ENCODE results near the gene TP63. TPM values are rescaled to one million over a fixed set of nuclear protein-coding genes. Genes with fewer than 3 reads are reported as not detected.

Gene TP63
- total RNA-seq, 1 experiment from 2014 or later, result 0.06 TPM

DNA sequence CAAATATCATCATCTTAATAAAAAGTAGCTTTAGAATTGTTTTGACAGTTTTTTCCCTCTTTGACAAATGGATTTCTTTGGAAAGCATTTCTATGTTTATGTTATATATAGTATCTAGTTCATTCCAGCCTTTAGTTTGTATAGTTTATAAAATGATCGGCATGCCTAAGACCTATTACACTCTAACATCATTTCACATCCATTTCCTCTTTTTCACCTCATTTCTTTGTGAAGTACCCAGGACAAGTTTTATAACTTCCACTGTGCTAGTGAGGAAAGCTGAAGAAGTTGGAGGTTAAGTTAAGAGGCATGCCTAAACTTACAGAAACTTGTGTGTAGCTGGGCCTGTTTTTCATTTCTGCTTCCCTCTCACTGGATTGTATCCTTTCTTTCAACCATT is 178.4 kb downstream of the TP63 start:
- no peak for DNase-seq (ENCODE audit: low read depth)

DNA sequence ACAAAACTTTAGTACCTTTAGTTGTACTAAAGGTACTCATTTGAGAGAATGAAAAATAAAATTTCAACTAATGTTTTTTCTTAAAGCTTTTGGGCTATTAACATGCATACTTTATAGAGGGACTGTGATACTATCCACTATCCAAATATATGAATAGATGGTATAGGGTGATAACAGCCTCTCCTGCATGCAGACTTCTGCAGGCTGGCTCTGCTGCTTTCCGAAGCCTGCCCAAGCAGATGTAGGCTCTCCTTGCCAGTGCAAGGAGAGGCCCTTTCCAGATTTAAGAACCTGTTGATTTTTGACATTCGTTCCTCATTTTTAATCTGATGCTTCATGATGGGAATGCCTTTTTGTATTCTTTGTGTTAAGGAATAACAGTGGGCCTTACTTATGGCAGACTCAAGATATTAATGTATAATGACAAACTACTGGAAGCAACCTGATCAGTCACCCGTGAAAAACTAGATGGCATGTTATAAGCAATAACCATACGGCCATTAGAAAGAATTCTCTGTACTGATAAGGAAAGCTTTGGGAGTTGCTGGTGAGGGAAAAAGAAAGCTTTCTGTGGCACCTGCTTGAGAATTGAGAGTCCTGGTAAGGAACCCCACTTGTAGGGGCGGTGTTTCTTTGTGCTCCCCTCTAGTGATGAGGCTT is 181.7 kb downstream of the TP63 start:
- DNase-seq (ENCODE audit: low read depth), result no peak

GRCh38 chr3:189813647-189814240 is 182.6 kb downstream of the TP63 start:
- DNase-seq (ENCODE audit: low read depth), result no peak

GRCh38 chr3:189820365-189820720 is 189.2 kb downstream of the TP63 start:
- no peak for DNase-seq (ENCODE audit: low read depth)

- no peak for DNase-seq (ENCODE audit: low read depth)
Measured at GRCh38 chr3:189821262-189821661, 190.1 kb downstream of the TP63 start.

GRCh38 chr3:189822726-189823125 is 191.5 kb downstream of the TP63 start:
- no peak for DNase-seq (ENCODE audit: low read depth)

DNA sequence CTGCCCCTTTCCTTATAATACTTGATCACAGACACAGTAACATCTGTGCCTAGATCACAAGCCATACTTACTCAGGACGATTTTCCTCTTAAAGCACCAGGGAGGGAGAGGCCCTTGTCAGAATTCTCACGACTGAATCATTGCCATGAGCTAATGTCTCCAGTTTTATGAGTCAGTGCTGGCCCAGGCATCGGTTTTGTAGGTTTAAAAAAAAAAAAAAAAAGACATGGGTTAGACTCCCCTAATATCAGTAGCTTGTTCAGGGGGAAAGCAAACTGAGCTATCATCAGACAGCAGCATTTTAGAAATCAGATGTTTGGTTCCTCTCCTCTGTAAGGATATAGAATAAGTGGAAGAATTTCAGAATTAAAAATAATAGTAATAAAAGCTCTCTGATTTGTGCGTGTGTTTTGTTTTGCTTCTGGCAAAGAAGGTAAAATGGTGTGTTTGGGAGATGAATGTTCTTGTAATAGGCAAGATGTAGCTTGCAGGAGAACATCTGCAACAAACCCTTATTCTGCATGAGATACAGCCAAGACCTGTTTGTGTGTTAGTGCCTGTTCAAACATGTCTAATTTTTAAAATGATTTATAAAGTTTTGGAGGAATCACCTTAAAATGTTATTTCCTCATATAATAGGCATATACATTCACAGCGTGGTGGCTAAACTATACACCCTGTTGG is 193.6 kb downstream of the TP63 start:
- DNase-seq (ENCODE audit: low read depth), result peak; percentile 96

DNA sequence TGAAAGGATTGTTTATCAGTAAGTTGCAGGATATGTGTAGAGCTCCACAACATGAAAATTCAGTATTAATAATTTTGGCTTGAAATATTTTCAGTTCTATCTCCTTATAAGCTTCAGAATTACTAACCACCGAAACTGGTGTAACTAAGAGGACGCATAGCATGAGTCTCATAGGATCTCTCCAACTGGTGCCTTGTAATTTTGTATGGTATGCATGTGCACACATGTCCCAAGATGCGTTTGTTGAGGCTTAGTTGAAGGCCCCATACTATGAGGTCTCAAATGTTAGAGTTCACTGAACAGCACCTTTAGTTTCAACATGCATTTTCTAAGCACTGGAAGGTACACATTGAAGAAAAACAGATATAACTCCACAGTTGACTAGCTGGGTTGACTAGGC is 195.4 kb downstream of the TP63 start:
- no peak for DNase-seq (ENCODE audit: low read depth)

- no peak for DNase-seq (ENCODE audit: low read depth)
Measured at GRCh38 chr3:189827108-189827507, 195.9 kb downstream of the TP63 start.

DNA sequence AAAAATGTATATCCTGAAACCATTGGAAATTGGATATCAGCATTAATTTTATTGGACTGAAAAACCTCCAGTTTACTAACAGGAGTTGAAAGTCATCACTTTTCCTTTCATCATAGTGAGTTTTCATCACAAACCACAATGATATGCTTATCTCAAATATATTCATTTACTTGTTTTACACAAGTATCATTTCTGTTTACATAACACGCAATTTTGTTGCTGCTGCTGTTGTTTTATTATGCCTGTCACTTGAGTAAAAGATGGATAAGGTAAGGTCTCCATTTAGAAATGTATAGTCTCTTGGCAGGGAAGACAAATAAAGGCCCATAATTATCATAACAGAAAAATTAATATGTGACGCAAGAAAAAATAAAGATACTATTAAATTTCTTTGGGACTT is 199.2 kb downstream of the TP63 start:
- no peak for DNase-seq (ENCODE audit: low read depth)

- DNase-seq (ENCODE audit: low read depth), result no peak
Measured at GRCh38 chr3:189833266-189833665, 202.1 kb downstream of the TP63 start.

DNA sequence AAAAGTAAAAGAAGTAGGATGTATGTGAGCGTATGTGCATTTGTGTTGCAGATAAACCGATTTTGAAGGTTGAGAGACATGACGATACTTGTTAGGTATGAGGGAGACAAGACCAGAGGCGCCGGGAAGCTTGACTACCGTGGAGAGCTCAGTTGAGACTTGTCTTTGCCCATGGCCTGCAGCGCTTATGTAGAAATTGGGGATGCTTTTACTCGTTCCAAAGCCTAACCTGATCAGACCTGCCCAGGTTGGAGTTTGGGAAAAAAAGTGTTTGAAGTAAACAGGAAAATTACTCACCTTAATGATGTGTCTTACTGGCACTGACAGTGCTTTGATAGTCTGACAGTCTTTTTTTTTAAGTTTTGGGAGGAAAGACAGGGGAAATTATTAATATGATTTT is 202.8 kb downstream of the TP63 start:
- DNase-seq (ENCODE audit: low read depth), result no peak

DNA sequence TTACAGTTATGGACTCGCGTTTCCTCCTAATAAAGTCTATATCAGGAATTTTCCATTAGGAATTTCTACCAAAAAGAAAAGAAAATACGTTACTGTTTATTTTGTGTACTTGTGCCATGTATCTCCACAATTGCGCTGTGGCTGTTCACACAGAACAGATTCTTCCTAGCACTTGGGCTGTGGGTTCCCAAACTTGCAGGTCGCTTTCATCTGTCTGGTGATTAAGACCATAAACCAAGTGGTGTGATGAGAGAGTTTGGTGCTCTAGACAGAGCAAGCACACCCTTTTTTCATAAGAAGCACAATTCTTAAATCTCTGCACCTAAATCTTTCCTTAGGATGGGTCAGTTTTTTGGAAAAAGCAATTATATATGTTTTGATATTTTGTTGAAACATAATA is 203.3 kb downstream of the TP63 start:
- DNase-seq (ENCODE audit: low read depth), result no peak

GRCh38 chr3:189836795-189837194 is 205.6 kb downstream of the TP63 start:
- no peak for DNase-seq (ENCODE audit: low read depth)

DNA sequence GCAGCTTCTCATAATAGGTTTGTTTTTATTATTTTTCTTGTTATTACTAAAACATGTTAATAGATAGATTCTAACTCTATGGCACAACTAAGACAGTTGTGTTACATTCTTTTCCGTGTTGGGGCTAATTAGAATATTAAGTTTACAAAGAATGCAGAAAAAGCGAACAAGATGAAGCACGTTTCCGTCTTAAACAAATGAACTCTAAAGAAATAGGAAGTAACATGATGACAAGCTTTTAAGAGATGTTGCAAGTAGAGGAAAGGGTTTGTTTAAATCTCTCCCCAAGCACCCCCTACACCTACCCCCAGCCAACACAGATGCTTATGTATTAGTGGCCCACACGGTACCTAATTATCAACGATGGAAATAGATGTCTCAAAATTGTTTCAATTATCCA is 207.1 kb downstream of the TP63 start:
- no peak for DNase-seq (ENCODE audit: low read depth)

- peak; percentile 50 for DNase-seq (ENCODE audit: low read depth)
Measured at GRCh38 chr3:189839576-189839975, 208.4 kb downstream of the TP63 start.

- peak; percentile 71 for DNase-seq (ENCODE audit: low read depth)
Measured at GRCh38 chr3:189841473-189842205, 210.4 kb downstream of the TP63 start.

DNA sequence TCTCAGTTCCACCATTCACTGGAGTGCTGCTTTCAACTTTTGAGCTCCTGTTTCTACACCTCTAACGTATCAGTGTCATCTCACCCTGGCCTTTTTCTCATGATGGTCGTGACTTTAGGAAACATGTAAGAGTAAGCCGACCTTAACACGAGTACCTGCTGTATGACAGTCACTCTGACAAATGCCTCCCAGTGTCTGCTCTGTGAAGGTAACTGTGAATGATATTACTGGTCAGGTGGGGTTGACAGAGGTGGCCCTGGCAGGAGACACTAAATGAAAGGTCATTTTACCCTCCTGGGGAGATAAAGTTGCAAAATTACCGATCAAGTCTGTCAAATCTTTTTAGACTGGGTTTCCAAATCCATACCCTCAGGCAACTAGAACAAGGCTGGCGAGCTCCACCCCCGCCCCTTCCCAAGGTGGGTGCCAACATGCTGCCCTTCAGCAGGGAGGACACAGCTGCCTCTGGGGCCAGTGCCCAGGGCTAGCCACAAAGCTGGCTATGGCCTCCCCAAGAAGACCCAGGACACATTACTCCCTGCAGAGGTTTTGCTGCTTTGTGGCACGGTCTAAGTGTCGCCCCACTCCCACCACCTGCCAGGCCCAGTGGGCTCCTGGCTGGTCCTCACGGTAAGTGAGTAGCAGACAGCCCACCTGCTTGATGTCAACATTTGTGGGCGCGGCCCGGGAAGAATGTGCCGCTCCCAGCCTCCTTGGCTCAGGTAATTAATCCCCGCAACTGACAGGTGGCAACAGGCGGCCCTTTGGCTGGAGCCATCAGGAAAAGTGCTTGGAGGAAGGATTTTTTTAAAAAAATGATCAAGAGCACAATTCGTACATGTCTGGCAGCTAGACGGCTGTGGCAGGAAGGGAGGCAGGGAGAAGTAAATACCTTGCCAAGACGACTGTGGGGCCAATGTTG is 211.8 kb downstream of the TP63 start:
- no peak for DNase-seq (ENCODE audit: low read depth)

DNA sequence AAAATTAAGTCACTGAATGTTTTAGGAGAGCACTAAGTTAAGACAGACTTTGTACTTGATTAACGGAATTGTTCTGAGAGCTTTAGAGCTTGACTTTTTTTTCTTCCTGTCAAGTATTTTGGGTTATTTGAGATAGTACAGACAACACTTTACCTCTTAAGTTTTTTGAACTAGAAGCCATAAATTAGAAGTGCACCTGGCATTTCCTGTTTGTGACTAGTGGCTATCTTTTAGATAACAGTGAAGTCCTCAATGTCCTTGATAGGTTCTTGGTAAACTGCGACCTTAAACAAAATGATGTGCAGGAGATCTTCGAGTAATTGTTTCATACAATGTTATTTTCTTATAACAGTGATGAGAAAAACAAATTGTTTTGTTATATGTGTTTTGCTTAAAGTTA is 213.9 kb downstream of the TP63 start:
- no peak for DNase-seq (ENCODE audit: low read depth)

GRCh38 chr3:189848395-189849040 is 217.3 kb downstream of the TP63 start:
- DNase-seq (ENCODE audit: low read depth), result no peak

DNA sequence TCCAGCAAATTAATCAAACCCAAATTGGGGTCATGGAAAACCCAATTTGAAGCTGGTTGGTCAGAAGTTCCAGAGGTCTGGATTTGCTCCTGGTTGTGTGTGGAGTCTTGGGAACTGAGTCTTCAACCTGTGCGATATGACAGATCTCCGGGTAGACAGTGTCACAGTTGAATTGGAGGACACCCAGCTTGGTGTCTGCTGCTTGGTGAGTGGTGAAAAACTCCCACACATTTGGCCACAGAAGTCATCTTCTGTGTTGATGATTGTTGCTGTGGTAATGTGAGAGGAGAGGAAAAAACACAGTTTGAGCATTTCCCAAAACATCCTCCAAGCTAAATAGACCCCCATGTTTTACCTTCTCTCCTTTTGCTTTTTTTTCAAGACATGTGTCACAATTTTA is 218.1 kb downstream of the TP63 start:
- no peak for DNase-seq (ENCODE audit: low read depth)

Data from HT1080 (cell line).